Left lung (tissue), 10 donors: Measurements from ENCODE around the gene LONP1. TPM values are rescaled to one million over a fixed set of nuclear protein-coding genes. Genes with fewer than 3 reads are reported as not detected.
A peak's percentile ranks its signal among the peaks of the same experiment; 100 is the strongest.
"Not testable (repeated sequence)": the region's sequence is repeated elsewhere in the genome, so short reads cannot be mapped to it uniquely, and the experiment has no call there.

Experiments used
- ATAC-seq: fragments of 200-7000 bp; cut with Tn5 transposase; one replicate; pipeline ENCODE4 v1.9.1; 2020; ENCODE audit warnings: moderate library complexity
- DNase-seq, 4 donors: peaks; one replicate each; pipeline ENCODE4 v3.0.0-alpha.2; 2013 to 2020
- H3K27ac ChIP-seq, 2 donors: fragments of 200-600 bp; sonication (generic) in 1 of 2; one replicate each; pipeline versions ENCODE4 v1.5.0 to v1.8.0; 2020 to 2021
- H3K27me3 ChIP-seq, 2 donors: fragments of 200-600 bp; sonication (generic) in 1 of 2; one replicate each; pipeline versions ENCODE4 v1.5.0 to v1.8.0; 2020 to 2021
- H3K36me3 ChIP-seq, 2 donors: fragments of 200-600 bp; sonication (generic) in 1 of 2; one replicate each; pipeline versions ENCODE4 v1.5.0 to v1.8.0; 2020 to 2021
- H3K4me1 ChIP-seq, 2 donors: fragments of 200-600 bp; one replicate each; pipeline ENCODE4 v1.8.0; 2021
- H3K4me3 ChIP-seq, 2 donors: fragments of 200-600 bp; sonication (generic) in 1 of 2; one replicate each; pipeline versions ENCODE4 v1.5.0 to v1.8.0; 2020 to 2021; ENCODE audit warnings: mild to moderate bottlenecking in 1 of 2
- H3K9me3 ChIP-seq, 2 donors: fragments of 200-600 bp; sonication (generic) in 1 of 2; one replicate each; pipeline versions ENCODE4 v1.5.0 to v1.8.0; 2020 to 2021
- CTCF ChIP-seq, 2 donors: fragments of 200-600 bp; sonication (generic) in 1 of 2; IDR thresholded peaks; one replicate each; pipeline versions ENCODE4 v1.5.0 to v1.8.0; 2021; ENCODE audit warnings: antibody characterized with exemption in 2 of 2
- intact Hi-C, 2 donors: fragments of 100-400 bp; cut with DNase I; formaldehyde crosslinking; loops; one replicate each; pipeline versions ENCODE4 v1.11.2 to v1.14.2; 2022
- polyA plus RNA-seq, 6 donors: library from polyadenylated mRNA; unstranded; fragments of 120-200 nt; gene quantifications; one replicate each; pipeline ENCODE4 v1.2.1, GENCODE V29; 2013; ENCODE audit not compliant: insufficient read length in 6 of 6
- total RNA-seq, 2 donors: library from RNA; stranded (reverse); fragmentation: NEBNext Ultra II Directional; extraction: Animal tissue kit (Norgen Biotek cat#: 25700); gene quantifications; one replicate each; pipeline ENCODE4 v1.2.1, GENCODE V29; 2021
- donor health status: DM: no; HTN: yes; CAD: no.
- donor health status: DM: no; HTN: no; CAD: no.

Gene LONP1
- total and polyA plus RNA-seq, 8 donors: 39.9 to 93.9 (median 49.6) TPM

- Histone ChIP-seq H3K36me3 (peaks cover 0 to 61% of the 10 kb centered on the region in 2 donors), H3K4me3 (no peak overlapping the region), H3K27me3 (no peaks in the 10 kb centered on the region), H3K4me1 (peaks cover 10 to 31% of the 10 kb centered on the region in 2 donors), H3K9me3 (no peaks in the 10 kb centered on the region), H3K27ac (no peak overlapping the region)
- TF ChIP-seq CTCF (IDR thresholded peaks at IDR 0.05): no peak
- intact Hi-C loops: no loop called here
- DNase-seq (no peak), ATAC-seq (no peak)
These were observed 27.2 kb downstream of the LONP1 start for GRCh38 chr19:5692723-5693194.

DNA sequence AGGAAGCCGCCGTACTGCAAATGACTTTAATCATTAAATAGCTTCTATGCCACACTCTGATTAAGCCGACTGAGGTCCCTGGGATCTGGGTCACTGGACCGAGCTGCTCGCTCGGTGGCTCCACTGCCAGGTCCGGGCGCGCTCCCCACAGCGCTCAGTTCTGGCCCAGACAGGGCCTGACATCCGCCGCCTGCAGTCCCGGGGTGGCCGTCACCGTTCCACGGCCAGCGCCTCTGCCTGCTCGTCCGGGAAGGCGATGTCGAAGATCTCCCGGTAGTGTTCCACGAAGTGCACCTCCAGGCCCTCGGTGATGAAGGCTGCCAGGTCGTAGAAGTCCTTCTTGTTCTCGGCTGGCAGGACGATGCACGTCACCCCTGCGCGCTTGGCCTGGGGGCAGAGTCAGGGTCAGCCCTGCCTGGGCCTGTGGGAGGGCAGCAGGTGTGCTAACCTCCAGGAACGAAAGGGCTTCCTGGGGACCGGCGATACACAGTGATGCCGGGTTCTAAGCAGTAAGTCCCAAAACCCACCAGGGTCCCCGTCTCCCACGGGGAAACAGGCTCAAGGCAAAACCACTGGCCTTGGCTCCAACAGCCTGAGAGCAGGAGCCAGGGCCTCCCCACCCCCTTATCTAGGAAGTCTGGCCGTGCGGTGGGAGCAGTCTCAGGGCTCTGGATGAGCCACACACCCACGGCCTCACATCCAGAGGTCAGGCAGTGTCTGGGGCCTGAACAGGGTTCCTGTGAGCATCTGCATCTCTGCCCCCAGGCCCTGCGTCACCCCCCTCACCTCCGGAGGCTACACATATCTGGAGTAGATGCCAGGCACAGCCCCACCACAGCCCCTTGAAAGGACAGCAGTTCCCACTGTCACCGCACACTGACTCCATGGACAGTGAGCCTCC lies 27.9 kb downstream of the LONP1 start:
- Histone ChIP-seq H3K27ac (peak overlapping the region; percentile 77 to 89), H3K4me1 (peaks cover 10 to 38% of the 10 kb centered on the region in 2 donors), H3K27me3 (no peaks in the 10 kb centered on the region), H3K4me3 (peak overlapping the region; percentile 49 to 60), H3K36me3 (peaks cover 0 to 57% of the 10 kb centered on the region in 2 donors), H3K9me3 (no peaks in the 10 kb centered on the region)
- intact Hi-C loops: no loop called here
- TF ChIP-seq CTCF (IDR thresholded peaks at IDR 0.05): no peak
- no peak for ATAC-seq
- peak in 1 of 4 donors; percentile 80 for DNase-seq

DNA sequence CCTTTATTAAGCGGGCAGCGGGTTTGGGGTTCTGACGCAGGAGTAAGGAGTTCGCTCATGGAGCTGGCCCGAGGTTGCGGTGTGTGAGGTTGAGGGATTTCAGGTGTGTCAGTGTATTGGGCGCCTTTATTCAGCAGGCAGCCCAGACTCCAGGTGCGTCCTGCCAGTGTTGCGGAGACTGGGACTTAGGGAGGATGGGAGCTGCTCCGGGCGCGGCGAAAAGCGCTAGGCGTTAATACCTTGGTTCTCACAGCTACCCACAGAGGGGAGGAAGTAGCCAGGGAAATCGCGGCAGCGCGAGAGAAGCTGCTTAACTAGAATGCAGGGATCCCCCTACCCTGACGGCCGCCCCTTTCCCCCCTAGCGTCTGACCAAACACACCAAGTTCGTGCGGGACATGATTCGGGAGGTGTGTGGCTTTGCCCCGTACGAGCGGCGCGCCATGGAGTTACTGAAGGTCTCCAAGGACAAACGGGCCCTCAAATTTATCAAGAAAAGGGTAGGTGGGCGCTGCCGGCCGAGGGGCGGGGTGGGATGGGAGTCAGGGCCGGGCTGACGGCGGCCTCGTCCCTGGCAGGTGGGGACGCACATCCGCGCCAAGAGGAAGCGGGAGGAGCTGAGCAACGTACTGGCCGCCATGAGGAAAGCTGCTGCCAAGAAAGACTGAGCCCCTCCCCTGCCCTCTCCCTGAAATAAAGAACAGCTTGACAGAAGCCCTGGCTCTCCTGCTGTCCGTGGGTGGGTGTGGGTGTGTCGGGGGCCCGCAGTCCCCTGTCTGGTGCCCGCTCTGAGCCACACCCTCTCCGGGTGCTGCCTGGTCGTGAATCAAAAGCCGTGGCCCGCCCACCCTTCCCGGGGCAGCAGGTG lies 28.8 kb downstream of the LONP1 start:
- Histone ChIP-seq H3K4me1 (peaks cover 10 to 42% of the 10 kb centered on the region in 2 donors), H3K4me3 (peak overlapping the region; percentile 49 to 60), H3K9me3 (no peaks in the 10 kb centered on the region), H3K27me3 (no peaks in the 10 kb centered on the region), H3K36me3 (peaks cover 0 to 48% of the 10 kb centered on the region in 2 donors), H3K27ac (peak overlapping the region; percentile 77 to 89)
- no peak for ATAC-seq
- DNase-seq: peak in 2 of 4 donors; percentile 75 to 84
- intact Hi-C loops: no loop called here
- TF ChIP-seq CTCF (IDR thresholded peaks at IDR 0.05): no peak

- ATAC-seq (peak; percentile 72), DNase-seq (peak; percentile 97 to 100 (median 98))
- H3K9me3 ChIP-seq: no peaks in the 10 kb centered on the region
- intact Hi-C loops: no loop called here
- H3K27ac ChIP-seq: peak within 1 kb of the TSS; percentile 77 to 89
- peak; percentile 95 to 99 for TF ChIP-seq CTCF (IDR thresholded peaks at IDR 0.05)
- H3K36me3 ChIP-seq: peaks cover 0 to 39% of the 10 kb centered on the region in 2 donors
- H3K4me1 ChIP-seq: peaks cover 10 to 44% of the 10 kb centered on the region in 2 donors
- H3K27me3 ChIP-seq: no peaks in the 10 kb centered on the region
- H3K4me3 ChIP-seq: peak within 1 kb of the TSS; percentile 49 to 60
These were observed 29.6 kb downstream of the LONP1 start, which contains the start of gene RPL36 for GRCh38 chr19:5690125-5690954. Gene RPL36, plus strand, starts transcription at chr19:5690295. Its CDS starts 213 bp downstream, at chr19:5690508.

GRCh38 chr19:5688262-5688881 lies 31.6 kb downstream of the LONP1 start:
- H3K4me3 ChIP-seq, DNase-seq, intact Hi-C loops, H3K27ac ChIP-seq, H3K27me3 ChIP-seq, H3K9me3 ChIP-seq, ATAC-seq: not testable (repeated sequence)
- peaks cover 10 to 44% of the 10 kb centered on the region in 2 donors for H3K4me1 ChIP-seq
- H3K36me3 ChIP-seq: peaks cover 0 to 20% of the 10 kb centered on the region in 2 donors
